ENCODE measurements around the gene EZH1. TPM values are rescaled to one million over a fixed set of nuclear protein-coding genes. Genes with fewer than 3 reads are reported as not detected.

EZH1 gene
- total RNA-seq, 1 experiment from 2014 or later: 17.7 TPM

DNA sequence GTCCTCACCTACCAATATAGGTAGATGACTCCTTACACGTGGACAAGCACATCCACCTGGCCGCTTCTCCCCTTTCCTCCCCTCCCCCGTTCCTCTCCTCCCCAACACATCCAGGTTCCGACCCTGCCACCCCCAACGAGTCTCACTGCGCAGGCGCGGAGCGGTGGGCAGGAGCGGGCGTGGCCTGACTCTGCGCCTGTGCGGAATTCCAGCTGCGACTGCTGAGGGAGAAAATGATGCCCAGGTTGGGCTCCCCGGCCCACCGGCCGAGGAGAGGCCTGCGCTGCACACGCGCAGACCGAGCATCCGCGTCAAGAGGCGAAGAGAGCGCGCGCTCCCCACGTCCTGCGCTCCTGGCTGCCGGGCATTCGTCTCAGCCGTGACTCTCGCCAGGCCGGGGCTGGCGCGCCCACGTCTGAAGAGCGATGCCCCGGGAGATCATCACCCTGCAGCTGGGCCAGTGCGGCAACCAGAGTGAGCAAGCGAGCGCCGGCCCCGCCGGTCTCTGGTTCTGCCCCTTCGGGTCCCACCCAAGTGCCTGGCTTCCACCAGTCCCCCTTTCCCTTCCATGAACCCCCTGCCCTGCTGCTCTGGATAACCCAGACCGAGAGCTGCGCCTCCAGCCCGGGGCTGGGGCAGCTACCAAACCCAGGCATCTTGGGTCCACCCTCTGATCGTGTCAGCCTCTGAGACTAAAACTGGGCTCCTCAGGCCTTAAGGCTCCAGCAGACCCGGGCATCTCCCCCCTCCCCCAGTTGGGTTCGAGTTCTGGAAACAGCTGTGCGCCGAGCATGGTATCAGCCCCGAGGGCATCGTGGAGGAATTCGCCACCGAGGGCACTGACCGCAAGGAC lies 85.5 kb downstream of the EZH1 start, which contains the start of gene TUBG2:
TUBG2 (plus strand) TSS at position 206 of the 853 bp plus-strand sequence; CDS start at position 426, 220 bp downstream.
- Histone ChIP-seq H3K4me1 (ENCODE audit: control insufficient read depth, insufficient read depth, low read length) (peaks cover 9% of the 10 kb centered on the region), H3K4me3 (ENCODE audit: low read depth in 2 of 2, low read length in 2 of 2) (peak within 1 kb of the TSS; percentile 70 to 76), H3K36me3 (ENCODE audit: control insufficient read depth, insufficient read depth, low read length) (no peaks in the 10 kb centered on the region; the same call in 1 of the 2 replicates), H3K27me3 (ENCODE audit: control insufficient read depth, insufficient read depth, low read length) (no peaks in the 10 kb centered on the region), H3K9me3 (ENCODE audit: control insufficient read depth, insufficient read depth, low read depth, low read length) (no peaks in the 10 kb centered on the region), H3K27ac (ENCODE audit: low read length) (peak within 1 kb of the TSS; percentile 77)
- ATAC-seq: peak; percentile 94
- POLR2A ChIA-PET: interaction anchor here (0.6 to 0.7 kb wide), 2 partner anchors 75 to 382 kb away, joined by 3 to 4 read pairs; no protein-coding TSS in a partner anchor
- in situ Hi-C loops (cut with HindIII; ENCODE audit: low pct_unique_long_range_greater_than_20kb, low sequenced_read_pairs): no loop called here
- DNase-seq (ENCODE audit: low read depth, low spot score): no peak
- CTCF ChIA-PET: no interaction called here
- TF ChIP-seq POLR2AphosphoS5 (IDR thresholded peaks at IDR 0.05; ENCODE audit: low read depth, low read length): peak; percentile 70
- TF ChIP-seq, protein P1, sequence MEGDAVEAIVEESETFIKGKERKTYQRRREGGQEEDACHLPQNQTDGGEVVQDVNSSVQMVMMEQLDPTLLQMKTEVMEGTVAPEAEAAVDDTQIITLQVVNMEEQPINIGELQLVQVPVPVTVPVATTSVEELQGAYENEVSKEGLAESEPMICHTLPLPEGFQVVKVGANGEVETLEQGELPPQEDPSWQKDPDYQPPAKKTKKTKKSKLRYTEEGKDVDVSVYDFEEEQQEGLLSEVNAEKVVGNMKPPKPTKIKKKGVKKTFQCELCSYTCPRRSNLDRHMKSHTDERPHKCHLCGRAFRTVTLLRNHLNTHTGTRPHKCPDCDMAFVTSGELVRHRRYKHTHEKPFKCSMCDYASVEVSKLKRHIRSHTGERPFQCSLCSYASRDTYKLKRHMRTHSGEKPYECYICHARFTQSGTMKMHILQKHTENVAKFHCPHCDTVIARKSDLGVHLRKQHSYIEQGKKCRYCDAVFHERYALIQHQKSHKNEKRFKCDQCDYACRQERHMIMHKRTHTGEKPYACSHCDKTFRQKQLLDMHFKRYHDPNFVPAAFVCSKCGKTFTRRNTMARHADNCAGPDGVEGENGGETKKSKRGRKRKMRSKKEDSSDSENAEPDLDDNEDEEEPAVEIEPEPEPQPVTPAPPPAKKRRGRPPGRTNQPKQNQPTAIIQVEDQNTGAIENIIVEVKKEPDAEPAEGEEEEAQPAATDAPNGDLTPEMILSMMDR (IDR thresholded peaks at IDR 0.05): no peak
- no TSS peak for BruUV-seq (replicated peaks)
- intact Hi-C loops (cut with micrococcal nuclease; ENCODE audit: unreplicated experiment): no loop called here

DNA sequence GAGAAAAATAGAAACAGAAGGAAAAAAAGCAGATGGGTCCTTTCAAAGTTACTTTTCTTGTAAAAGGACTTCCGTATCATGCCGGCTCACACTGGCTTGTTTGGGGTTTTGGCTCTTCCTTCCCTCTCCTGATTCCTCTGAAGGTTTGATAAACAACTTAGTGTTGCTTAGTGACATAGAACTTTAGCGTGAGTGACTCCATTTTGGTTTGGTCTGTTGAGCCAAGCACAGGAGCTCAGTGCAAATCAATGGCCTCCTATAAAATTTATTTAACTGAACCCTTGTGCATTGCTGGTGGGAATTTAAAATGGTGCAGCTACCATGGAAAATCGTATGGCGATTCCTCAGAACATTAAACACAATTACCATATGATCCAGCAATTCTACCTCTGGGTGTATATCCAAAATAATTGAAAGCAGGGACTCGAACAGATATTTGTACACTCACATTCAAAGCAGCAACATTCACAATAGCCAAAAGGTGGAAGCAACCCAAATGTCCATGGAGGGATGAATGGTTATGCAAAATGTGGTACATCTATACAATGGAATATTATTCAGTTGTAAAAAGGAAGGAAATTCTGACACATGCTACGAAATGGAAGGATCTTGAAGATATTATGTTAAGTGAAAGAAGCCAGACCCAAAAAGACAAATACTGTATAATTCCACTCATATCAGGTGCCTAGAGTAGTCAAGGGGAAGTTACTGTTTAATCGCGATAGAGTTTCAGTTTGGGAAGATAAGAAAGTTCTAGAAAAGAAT lies 86.8 kb downstream of the EZH1 start:
- CTCF ChIA-PET: no interaction called here
- POLR2A ChIA-PET: no interaction called here

More for the DNA sequence above, 86.8 kb downstream of the EZH1 start:
- ATAC-seq (no peak), DNase-seq (ENCODE audit: low read depth, low spot score) (no peak)
- no peak for TF ChIP-seq SIN3A (IDR thresholded peaks at IDR 0.05; ENCODE audit: borderline replicate concordance, insufficient read depth, low read depth, low read length)
- TF ChIP-seq, protein P2, sequence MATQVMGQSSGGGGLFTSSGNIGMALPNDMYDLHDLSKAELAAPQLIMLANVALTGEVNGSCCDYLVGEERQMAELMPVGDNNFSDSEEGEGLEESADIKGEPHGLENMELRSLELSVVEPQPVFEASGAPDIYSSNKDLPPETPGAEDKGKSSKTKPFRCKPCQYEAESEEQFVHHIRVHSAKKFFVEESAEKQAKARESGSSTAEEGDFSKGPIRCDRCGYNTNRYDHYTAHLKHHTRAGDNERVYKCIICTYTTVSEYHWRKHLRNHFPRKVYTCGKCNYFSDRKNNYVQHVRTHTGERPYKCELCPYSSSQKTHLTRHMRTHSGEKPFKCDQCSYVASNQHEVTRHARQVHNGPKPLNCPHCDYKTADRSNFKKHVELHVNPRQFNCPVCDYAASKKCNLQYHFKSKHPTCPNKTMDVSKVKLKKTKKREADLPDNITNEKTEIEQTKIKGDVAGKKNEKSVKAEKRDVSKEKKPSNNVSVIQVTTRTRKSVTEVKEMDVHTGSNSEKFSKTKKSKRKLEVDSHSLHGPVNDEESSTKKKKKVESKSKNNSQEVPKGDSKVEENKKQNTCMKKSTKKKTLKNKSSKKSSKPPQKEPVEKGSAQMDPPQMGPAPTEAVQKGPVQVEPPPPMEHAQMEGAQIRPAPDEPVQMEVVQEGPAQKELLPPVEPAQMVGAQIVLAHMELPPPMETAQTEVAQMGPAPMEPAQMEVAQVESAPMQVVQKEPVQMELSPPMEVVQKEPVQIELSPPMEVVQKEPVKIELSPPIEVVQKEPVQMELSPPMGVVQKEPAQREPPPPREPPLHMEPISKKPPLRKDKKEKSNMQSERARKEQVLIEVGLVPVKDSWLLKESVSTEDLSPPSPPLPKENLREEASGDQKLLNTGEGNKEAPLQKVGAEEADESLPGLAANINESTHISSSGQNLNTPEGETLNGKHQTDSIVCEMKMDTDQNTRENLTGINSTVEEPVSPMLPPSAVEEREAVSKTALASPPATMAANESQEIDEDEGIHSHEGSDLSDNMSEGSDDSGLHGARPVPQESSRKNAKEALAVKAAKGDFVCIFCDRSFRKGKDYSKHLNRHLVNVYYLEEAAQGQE (IDR thresholded peaks at IDR 0.05; ENCODE audit: insufficient read depth in 1 of 2, low read depth in 2 of 2, low read length in 1 of 2): no peak
- TF ChIP-seq, protein P1 (IDR thresholded peaks at IDR 0.05): no peak
- TF ChIP-seq TCF7L2 (IDR thresholded peaks at IDR 0.05; ENCODE audit: low read depth, low read length): no peak
- no peak for TF ChIP-seq POLR2AphosphoS5 (IDR thresholded peaks at IDR 0.05; ENCODE audit: low read depth, low read length)
- no peaks in the 10 kb centered on the region; the same call in 1 of the 2 replicates for H3K36me3 ChIP-seq (ENCODE audit: control insufficient read depth, insufficient read depth, low read length)
- H3K4me1 ChIP-seq (ENCODE audit: control insufficient read depth, insufficient read depth, low read length): peaks cover 9% of the 10 kb centered on the region
- intact Hi-C loops (cut with micrococcal nuclease; ENCODE audit: unreplicated experiment) (no loop called here), in situ Hi-C loops (cut with HindIII; ENCODE audit: low pct_unique_long_range_greater_than_20kb, low sequenced_read_pairs) (no loop called here)
- H3K27ac ChIP-seq (ENCODE audit: low read length): no peak overlapping the region; the same call in 1 of the 2 replicates
- no peaks in the 10 kb centered on the region for H3K9me3 ChIP-seq (ENCODE audit: control insufficient read depth, insufficient read depth, low read depth, low read length)
- no peaks in the 10 kb centered on the region for H3K27me3 ChIP-seq (ENCODE audit: control insufficient read depth, insufficient read depth, low read length)
- no TSS peak for BruUV-seq (replicated peaks)
- no peak overlapping the region for H3K4me3 ChIP-seq (ENCODE audit: low read depth in 2 of 2, low read length in 2 of 2)
